Osteoblast (primary cell): ENCODE data around the gene TRIML2. TPM values are rescaled to one million over a fixed set of nuclear protein-coding genes. Genes with fewer than 3 reads are reported as not detected.
A peak's percentile ranks its signal among the peaks of the same experiment; 100 is the strongest.

Source experiments
- DNase-seq: peaks from one replicate; pipeline ENCODE4 v3.0.0; 2011; ENCODE audit warnings: low spot score, mixed read lengths; ENCODE audit not compliant: insufficient read length; ENCODE audit errors: missing footprints
- H2AFZ ChIP-seq: 2 replicates; pipeline ENCODE4 v1.6.0; 2011; ENCODE audit warnings: mild to moderate bottlenecking, low read length
- H3K27ac ChIP-seq: 2 replicates; pipeline ENCODE4 v1.5.1; 2011; ENCODE audit warnings: mild to moderate bottlenecking, low read depth, low read length, moderate library complexity
- H3K27me3 ChIP-seq: 2 replicates; pipeline ENCODE4 v1.6.0; 2012; ENCODE audit warnings: mild to moderate bottlenecking, control low read depth, inconsistent platforms, low read length, moderate library complexity; ENCODE audit not compliant: insufficient read depth
- H3K36me3 ChIP-seq: 2 replicates; pipeline ENCODE4 v1.5.1; 2011; ENCODE audit warnings: mild to moderate bottlenecking, low read length, control low read depth, moderate library complexity; ENCODE audit not compliant: insufficient read depth
- H3K4me1 ChIP-seq: 2 replicates; pipeline ENCODE4 v1.5.1; 2011; ENCODE audit warnings: mild to moderate bottlenecking, low read length, control low read depth, moderate library complexity; ENCODE audit not compliant: insufficient read depth
- H3K4me2 ChIP-seq: 2 replicates; pipeline ENCODE4 v1.6.0; 2011; ENCODE audit warnings: mild to moderate bottlenecking, low read length; ENCODE audit not compliant: insufficient read depth
- H3K4me3 ChIP-seq: fragments of 200-600 bp; sonication (generic); 3 replicates; pipeline ENCODE4 v1.5.1; 2012; ENCODE audit warnings: mild to moderate bottlenecking, low read length, inconsistent platforms; ENCODE audit not compliant: insufficient read depth
- H3K79me2 ChIP-seq: 2 replicates; pipeline ENCODE4 v1.6.0; 2012; ENCODE audit warnings: mild to moderate bottlenecking, low read length, control low read depth, inconsistent platforms; ENCODE audit not compliant: insufficient read depth
- H3K9me3 ChIP-seq: 2 replicates; pipeline ENCODE4 v1.5.1; 2011; ENCODE audit warnings: low read depth, low read length, control low read depth
- H4K20me1 ChIP-seq: 2 replicates; pipeline ENCODE4 v1.6.0; 2012; ENCODE audit warnings: mild to moderate bottlenecking, low read length, control low read depth; ENCODE audit not compliant: insufficient read depth
- total RNA-seq: library from RNA; depleted of rRNA; stranded (reverse); fragments of >200 nt; gene quantifications from 2 replicates; pipeline ENCODE4 v1.2.3, GENCODE V29; 2012
- TF ChIP-seq, protein P1 (sequence below): IDR thresholded peaks from 2 replicates; pipeline ENCODE4 v1.5.1; 2011; ENCODE audit warnings: mild to moderate bottlenecking, low read depth, low read length, moderate library complexity; ENCODE audit errors: extremely low read depth

TRIML2 gene, protein sequence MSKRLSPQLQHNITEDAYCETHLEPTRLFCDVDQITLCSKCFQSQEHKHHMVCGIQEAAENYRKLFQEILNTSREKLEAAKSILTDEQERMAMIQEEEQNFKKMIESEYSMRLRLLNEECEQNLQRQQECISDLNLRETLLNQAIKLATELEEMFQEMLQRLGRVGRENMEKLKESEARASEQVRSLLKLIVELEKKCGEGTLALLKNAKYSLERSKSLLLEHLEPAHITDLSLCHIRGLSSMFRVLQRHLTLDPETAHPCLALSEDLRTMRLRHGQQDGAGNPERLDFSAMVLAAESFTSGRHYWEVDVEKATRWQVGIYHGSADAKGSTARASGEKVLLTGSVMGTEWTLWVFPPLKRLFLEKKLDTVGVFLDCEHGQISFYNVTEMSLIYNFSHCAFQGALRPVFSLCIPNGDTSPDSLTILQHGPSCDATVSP
- under 0.01 TPM in 1 of 2 replicates, not detected in the other for total RNA-seq

GRCh38 chr4:188109157-188109755 lies at the start of gene TRIML2:
TRIML2 (minus strand) TSS chr4:188109603; CDS start chr4:188105368, 4,235 bp downstream.
- H3K36me3 ChIP-seq, result no peaks in the 10 kb centered on the region
- TF ChIP-seq, protein P1, sequence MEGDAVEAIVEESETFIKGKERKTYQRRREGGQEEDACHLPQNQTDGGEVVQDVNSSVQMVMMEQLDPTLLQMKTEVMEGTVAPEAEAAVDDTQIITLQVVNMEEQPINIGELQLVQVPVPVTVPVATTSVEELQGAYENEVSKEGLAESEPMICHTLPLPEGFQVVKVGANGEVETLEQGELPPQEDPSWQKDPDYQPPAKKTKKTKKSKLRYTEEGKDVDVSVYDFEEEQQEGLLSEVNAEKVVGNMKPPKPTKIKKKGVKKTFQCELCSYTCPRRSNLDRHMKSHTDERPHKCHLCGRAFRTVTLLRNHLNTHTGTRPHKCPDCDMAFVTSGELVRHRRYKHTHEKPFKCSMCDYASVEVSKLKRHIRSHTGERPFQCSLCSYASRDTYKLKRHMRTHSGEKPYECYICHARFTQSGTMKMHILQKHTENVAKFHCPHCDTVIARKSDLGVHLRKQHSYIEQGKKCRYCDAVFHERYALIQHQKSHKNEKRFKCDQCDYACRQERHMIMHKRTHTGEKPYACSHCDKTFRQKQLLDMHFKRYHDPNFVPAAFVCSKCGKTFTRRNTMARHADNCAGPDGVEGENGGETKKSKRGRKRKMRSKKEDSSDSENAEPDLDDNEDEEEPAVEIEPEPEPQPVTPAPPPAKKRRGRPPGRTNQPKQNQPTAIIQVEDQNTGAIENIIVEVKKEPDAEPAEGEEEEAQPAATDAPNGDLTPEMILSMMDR, result no peak
- no peak within 1 kb of the TSS for H3K4me3 ChIP-seq
- no peaks in the 10 kb centered on the region for H3K79me2 ChIP-seq
- no peak within 1 kb of the TSS for H3K4me2 ChIP-seq
- H3K27me3 ChIP-seq, result no peaks in the 10 kb centered on the region
- no peaks in the 10 kb centered on the region for H4K20me1 ChIP-seq
- no peak within 1 kb of the TSS for H2AFZ ChIP-seq
- H3K9me3 ChIP-seq, result no peaks in the 10 kb centered on the region
- H3K4me1 ChIP-seq, result peaks cover 14% of the 10 kb centered on the region
- DNase-seq, result peak; percentile 60
- no peak within 1 kb of the TSS for H3K27ac ChIP-seq

- no peak for DNase-seq
- no peaks in the 10 kb centered on the region for H3K4me1 ChIP-seq
- no peak overlapping the region for H2AFZ ChIP-seq
- no peak overlapping the region for H3K4me3 ChIP-seq
- no peaks in the 10 kb centered on the region for H3K79me2 ChIP-seq
- H3K27ac ChIP-seq, result no peak overlapping the region
- no peak overlapping the region for H3K4me2 ChIP-seq
- no peaks in the 10 kb centered on the region for H3K36me3 ChIP-seq
- H3K27me3 ChIP-seq, result no peaks in the 10 kb centered on the region
- H4K20me1 ChIP-seq, result no peaks in the 10 kb centered on the region
- TF ChIP-seq, protein P1, result no peak
- peaks cover 2% of the 10 kb centered on the region for H3K9me3 ChIP-seq
Measured at GRCh38 chr4:188158336-188158735, 48.9 kb upstream of the TRIML2 start.

- no peaks in the 10 kb centered on the region for H3K27me3 ChIP-seq
- H3K4me2 ChIP-seq, result no peak overlapping the region
- no peaks in the 10 kb centered on the region for H3K4me1 ChIP-seq
- peaks cover under 1% of the 10 kb centered on the region for H3K9me3 ChIP-seq
- no peaks in the 10 kb centered on the region for H3K79me2 ChIP-seq
- no peak overlapping the region for H3K27ac ChIP-seq
- no peak overlapping the region for H2AFZ ChIP-seq
- no peaks in the 10 kb centered on the region for H3K36me3 ChIP-seq
- H3K4me3 ChIP-seq, result no peak overlapping the region
- TF ChIP-seq, protein P1, result no peak
- H4K20me1 ChIP-seq, result no peaks in the 10 kb centered on the region
- no peak for DNase-seq
Measured at GRCh38 chr4:188154668-188155405, 45.4 kb upstream of the TRIML2 start.

DNA sequence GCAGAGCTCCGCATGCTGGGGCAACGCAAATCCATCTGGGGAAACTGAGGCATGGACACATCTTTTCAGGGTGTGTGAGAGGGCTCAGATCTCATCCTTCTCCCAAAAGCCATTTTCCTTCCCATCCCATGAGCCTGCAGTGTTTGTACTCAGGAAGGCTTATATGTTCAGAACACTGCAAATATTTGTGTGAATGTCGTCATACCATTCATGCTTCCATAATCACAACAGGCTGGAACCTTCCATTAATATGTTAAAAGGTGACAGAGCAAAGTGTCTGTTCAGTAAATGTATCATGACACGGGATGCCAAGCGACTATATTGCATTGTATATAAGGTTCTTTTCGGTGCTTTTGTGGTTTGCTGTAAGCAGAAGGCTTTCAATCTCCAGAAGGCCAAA lies 38.4 kb upstream of the TRIML2 start:
- H3K79me2 ChIP-seq, result no peaks in the 10 kb centered on the region
- TF ChIP-seq, protein P1, result no peak
- H3K4me3 ChIP-seq, result no peak overlapping the region
- DNase-seq, result peak; percentile 65
- no peaks in the 10 kb centered on the region for H3K9me3 ChIP-seq
- no peaks in the 10 kb centered on the region for H4K20me1 ChIP-seq
- no peaks in the 10 kb centered on the region for H3K27me3 ChIP-seq
- no peaks in the 10 kb centered on the region for H3K36me3 ChIP-seq
- no peak overlapping the region for H3K27ac ChIP-seq
- H2AFZ ChIP-seq, result no peak overlapping the region
- H3K4me1 ChIP-seq, result no peaks in the 10 kb centered on the region
- no peak overlapping the region for H3K4me2 ChIP-seq
